ENCODE results near the gene PTPN11. TPM values are rescaled to one million over a fixed set of nuclear protein-coding genes. Genes with fewer than 3 reads are reported as not detected.

PTPN11 gene
- total and polyA plus RNA-seq, 2 of the 8 experiments (the other 6 are each of a cell fraction or from before 2014, with no cell fraction given) = 28.3 to 133 TPM

- Histone ChIP-seq H3K4me1 (replicated peaks in 1 of 4; ENCODE audit: control insufficient read depth in 3 of 4, insufficient read depth in 4 of 4, low read length in 3 of 4) (no peaks in the 10 kb centered on the region), H3K79me2 (ENCODE audit: control insufficient read depth in 1 of 2, insufficient read depth in 2 of 2, low read length in 2 of 2) (peaks cover 13 to 79% of the 10 kb centered on the region in 2 experiments), H3K9me3 (ENCODE audit: insufficient read depth in 2 of 2, low read depth in 1 of 2, low read length in 1 of 2) (no peaks in the 10 kb centered on the region), H3K27me3 (replicated peaks in 1 of 4; ENCODE audit: control insufficient read depth in 3 of 4, extremely low read depth in 1 of 4, insufficient read depth in 3 of 4, low read length in 3 of 4) (no peaks in the 10 kb centered on the region), H3K4me2 (ENCODE audit: insufficient read depth in 1 of 2, low read depth in 2 of 2, low read length in 2 of 2) (no peak overlapping the region), H3K4ac (replicated peaks; ENCODE audit: insufficient read length, low read depth, low read length) (no peak overlapping the region), H2BK12ac (ENCODE audit: low read depth, low read length) (no peak overlapping the region), H3K36me3 (ENCODE audit: control insufficient read depth in 2 of 4, insufficient read depth in 4 of 4, low read length in 3 of 4) (no peaks in the 10 kb centered on the region; a peak in 1 of 8 replicates), H3K56ac (replicated peaks; ENCODE audit: insufficient read length, low read depth, low read length) (no peak overlapping the region), H2BK15ac (ENCODE audit: low read length) (no peak overlapping the region), H2BK120ac (replicated peaks; ENCODE audit: low read depth, low read length) (no peak overlapping the region), H4K91ac (replicated peaks; ENCODE audit: insufficient read length, low read length) (no peak overlapping the region), H3K18ac (ENCODE audit: extremely low read depth, low read length) (no peak overlapping the region), H3K14ac (ENCODE audit: insufficient read length) (no peak overlapping the region), H2AFZ (ENCODE audit: low read length) (no peak overlapping the region), H3K4me3 (ENCODE audit: extremely low read depth in 1 of 4, insufficient read depth in 2 of 4, low read depth in 3 of 4, low read length in 4 of 4) (no peak overlapping the region), H3K9ac (replicated peaks in 1 of 4; ENCODE audit: extremely low read depth in 1 of 4, low read depth in 3 of 4, low read length in 3 of 4) (no peak overlapping the region), H3K23me2 (ENCODE audit: low read depth, low read length) (0 out of 2 replicates have a peak, but pooled peaks cover 2% of the 10 kb centered on the region), H4K5ac (ENCODE audit: insufficient read length, low read depth, low read length) (no peak overlapping the region), H4K8ac (ENCODE audit: extremely low read depth, insufficient read depth, low read length) (no peak overlapping the region), H3K27ac (ENCODE audit: low read depth, low read length) (no peak overlapping the region), H2AK5ac (ENCODE audit: low read depth, low read length) (no peak overlapping the region), H3K23ac (ENCODE audit: insufficient read length) (no peak overlapping the region), H2BK20ac (ENCODE audit: low read length) (no peak overlapping the region), H2BK5ac (ENCODE audit: low read depth, low read length) (no peak overlapping the region), H3K79me1 (ENCODE audit: low read depth, low read length) (peaks cover 3% of the 10 kb centered on the region; the same call in 1 of the 2 replicates), H4K20me1 (replicated peaks in 1 of 2; ENCODE audit: control insufficient read depth in 1 of 2, insufficient read depth in 2 of 2, low read length in 2 of 2) (peaks cover 0 to 5% of the 10 kb centered on the region in 2 experiments)
- WGBS, 2 experiments (ENCODE audit: extremely low coverage in 1 of 2, insufficient coverage in 1 of 2, insufficient read length in 1 of 2, insufficient replicate concordance in 2 of 2, low coverage in 1 of 2, low lambda C conversion rate in 2 of 2, missing lambda C conversion rate in 1 of 2) = 82% methylated on average over 5 of the region's 5 CpGs; no CpG with 5 or more reads in 1 of the 2 experiments
- TF ChIP-seq RBBP5 (IDR thresholded peaks at IDR 0.05; ENCODE audit: borderline replicate concordance, low read depth, low read length) (no peak), MAFK (IDR thresholded peaks at IDR 0.05; ENCODE audit: low read depth, low read length) (no peak), TBP (IDR thresholded peaks at IDR 0.05; ENCODE audit: low read depth, low read length) (no peak)
- DNase-seq (ENCODE audit: low read depth in 1 of 2, low spot score in 2 of 2) (no peak), FAIRE-seq (no peak)
- ChIA-PET CTCF (ENCODE audit: partially characterized antibody) (interaction anchor here (0.6 kb wide), 1 partner anchor 183 kb away, joined by 3 read pairs; no protein-coding TSS in a partner anchor), POLR2A (ENCODE audit: partially characterized antibody) (interaction anchor here (1.0 to 3.7 kb wide), 4 partner anchors 11 to 20 kb away, joined by 3 to 13 read pairs (median 4); no protein-coding TSS in a partner anchor)
These were observed 3.8 kb downstream of the PTPN11 start for GRCh38 chr12:112422531-112422930.
